OCI-LY1 (cell line): ENCODE results near the gene FDX2.

Source experiments
- H2AFZ ChIP-seq: fragments of 200-600 bp; sonication (generic), shearing (Covaris generic); 2 replicates; pipeline ENCODE4 v1.6.0; 2014; ENCODE audit warnings: antibody characterized with exemption, mild to moderate bottlenecking, low read length
- H3F3A ChIP-seq: fragments of 200-600 bp; sonication (generic), shearing (Covaris generic); 2 replicates; pipeline ENCODE4 v1.6.0; 2014; ENCODE audit warnings: mild to moderate bottlenecking, antibody characterized with exemption, low read length, moderate library complexity; ENCODE audit not compliant: insufficient read depth
- H3K27ac ChIP-seq: fragments of 200-600 bp; sonication (generic); 2 replicates; pipeline ENCODE4 v1.5.1; 2014; ENCODE audit warnings: low read length, mixed run types, mild to moderate bottlenecking, low read depth; ENCODE audit not compliant: poor library complexity, severe bottlenecking
- H3K27me3 ChIP-seq: fragments of 200-600 bp; sonication (generic); 2 replicates; pipeline ENCODE4 v1.6.0; 2014; ENCODE audit warnings: antibody characterized with exemption, mild to moderate bottlenecking, low read length, moderate library complexity; ENCODE audit not compliant: insufficient read depth
- H3K36me3 ChIP-seq: fragments of 200-600 bp; sonication (generic); 2 replicates; pipeline ENCODE4 v1.6.1; 2014; ENCODE audit warnings: mild to moderate bottlenecking, antibody characterized with exemption, low read length, moderate library complexity, mixed read lengths; ENCODE audit not compliant: insufficient read depth
- H3K4me1 ChIP-seq: fragments of 200-600 bp; sonication (generic); 2 replicates; pipeline ENCODE4 v1.5.1; 2014; ENCODE audit warnings: mild to moderate bottlenecking, low read length, moderate library complexity; ENCODE audit not compliant: insufficient read depth, severe bottlenecking
- H3K4me2 ChIP-seq: fragments of 200-600 bp; sonication (generic), shearing (Covaris generic); 2 replicates; pipeline ENCODE4 v1.6.1; 2014; ENCODE audit warnings: low read length
- H3K4me3 ChIP-seq: fragments of 200-600 bp; sonication (generic); 2 replicates; pipeline ENCODE4 v1.5.1; 2014; ENCODE audit warnings: low read length, low read depth, mild to moderate bottlenecking, mixed read lengths; ENCODE audit not compliant: poor library complexity, severe bottlenecking
- H3K79me2 ChIP-seq: fragments of 200-600 bp; shearing (Covaris generic); 2 replicates; pipeline ENCODE4 v1.6.1; 2016; ENCODE audit warnings: mixed run types, low read length, mixed read lengths; ENCODE audit not compliant: insufficient read depth
- H3K9ac ChIP-seq: fragments of 200-600 bp; sonication (generic), shearing (Covaris generic); 2 replicates; pipeline ENCODE4 v1.6.1; 2014; ENCODE audit warnings: mild to moderate bottlenecking, low read length, mixed read lengths
- H3K9me2 ChIP-seq: fragments of 200-600 bp; sonication (generic), shearing (Covaris generic); 2 replicates; pipeline ENCODE4 v1.6.1; 2014; ENCODE audit warnings: low read depth, mild to moderate bottlenecking, low read length, mixed read lengths
- H3K9me3 ChIP-seq: fragments of 200-600 bp; shearing (Covaris generic); 2 replicates; pipeline ENCODE4 v1.6.1; 2014; ENCODE audit warnings: low read length, mixed read lengths
- H4K20me1 ChIP-seq: fragments of 200-600 bp; sonication (generic), shearing (Covaris generic); 2 replicates; pipeline ENCODE4 v1.6.0; 2016; ENCODE audit warnings: mild to moderate bottlenecking, low read length; ENCODE audit not compliant: insufficient read depth
- CTCF ChIP-seq: fragments of 200-600 bp; sonication (generic), shearing (Covaris generic); IDR thresholded peaks from 2 replicates; pipeline ENCODE4 v1.5.1; 2017; ENCODE audit warnings: mild to moderate bottlenecking, antibody characterized with exemption, low read length, moderate library complexity, mixed read lengths
- EZH2 ChIP-seq: fragments of 200-600 bp; sonication (generic), shearing (Covaris generic); IDR thresholded peaks from 2 replicates; pipeline ENCODE4 v1.8.0; 2017; ENCODE audit warnings: borderline replicate concordance, mixed run types, mild to moderate bottlenecking, antibody characterized with exemption, low read length, moderate library complexity, mixed read lengths

FDX2 gene

GRCh38 chr19:10305139-10305806 lies 10.5 kb downstream of the FDX2 start:
- H3K36me3 ChIP-seq: peaks cover 18% of the 10 kb centered on the region
- H3K27ac ChIP-seq: no peak overlapping the region
- H3K9me3 ChIP-seq: no peaks in the 10 kb centered on the region
- no peaks in the 10 kb centered on the region for H3K27me3 ChIP-seq
- H3F3A ChIP-seq: no peaks in the 10 kb centered on the region
- H3K4me2 ChIP-seq: no peak overlapping the region
- H2AFZ ChIP-seq: no peak overlapping the region
- no peak overlapping the region for H3K9ac ChIP-seq
- H3K4me1 ChIP-seq: no peaks in the 10 kb centered on the region
- H4K20me1 ChIP-seq: no peaks in the 10 kb centered on the region
- no peak overlapping the region for H3K4me3 ChIP-seq
- H3K79me2 ChIP-seq: no peaks in the 10 kb centered on the region
- TF ChIP-seq CTCF (no peak), EZH2 (no peak)
- no peaks in the 10 kb centered on the region for H3K9me2 ChIP-seq

- Histone ChIP-seq H3K36me3 (peaks cover 6% of the 10 kb centered on the region), H3K9me2 (no peaks in the 10 kb centered on the region), H3K4me3 (no peak overlapping the region), H3K27me3 (no peaks in the 10 kb centered on the region; the same call in 1 of the 2 replicates), H4K20me1 (no peaks in the 10 kb centered on the region), H3K9ac (no peak overlapping the region), H3K27ac (no peak overlapping the region), H3K9me3 (no peaks in the 10 kb centered on the region), H3F3A (no peaks in the 10 kb centered on the region), H2AFZ (no peak overlapping the region), H3K4me2 (no peak overlapping the region), H3K79me2 (no peaks in the 10 kb centered on the region), H3K4me1 (peaks cover 10% of the 10 kb centered on the region)
- no peak for TF ChIP-seq EZH2
- TF ChIP-seq CTCF: no peak
Measured at GRCh38 chr19:10299545-10300458, 16.0 kb downstream of the FDX2 start.

- Histone ChIP-seq H3K79me2 (no peaks in the 10 kb centered on the region), H2AFZ (peak overlapping the region; percentile 28; the same call in 1 of the 2 replicates), H3K27ac (no peak overlapping the region), H3F3A (no peaks in the 10 kb centered on the region), H3K27me3 (no peaks in the 10 kb centered on the region; the same call in 1 of the 2 replicates), H3K4me1 (peaks cover 23% of the 10 kb centered on the region), H3K36me3 (no peaks in the 10 kb centered on the region), H3K9ac (peak overlapping the region; percentile 10; the same call in 1 of the 2 replicates), H3K4me3 (peak overlapping the region; percentile 52), H4K20me1 (no peaks in the 10 kb centered on the region), H3K9me3 (no peaks in the 10 kb centered on the region), H3K9me2 (no peaks in the 10 kb centered on the region), H3K4me2 (peak overlapping the region; percentile 60)
- TF ChIP-seq CTCF (no peak), EZH2 (no peak)
Measured at GRCh38 chr19:10295847-10296591, 19.8 kb downstream of the FDX2 start.
